Upper lobe of left lung (tissue), 6 donors: ENCODE results near the gene RPS6KA2. TPM values are rescaled to one million over a fixed set of nuclear protein-coding genes. Genes with fewer than 3 reads are reported as not detected.

Source experiments
- ATAC-seq, 2 donors: fragments of 200-7000 bp; cut with Tn5 transposase; one replicate each; pipeline ENCODE4 v1.9.1; 2022; ENCODE audit warnings: mild to moderate bottlenecking in 2 of 2, moderate library complexity in 2 of 2; ENCODE audit not compliant: low FRiP score in 2 of 2
- DNase-seq, 2 donors: peaks; one replicate each; pipeline ENCODE4 v3.0.0-alpha.2; 2019 to 2020
- H3K27ac ChIP-seq, 4 donors: fragments of 200-600 bp; sonication (generic); one replicate each; pipeline ENCODE4 v1.5.1; 2016 to 2019
- H3K27me3 ChIP-seq, 4 donors: fragments of 200-600 bp; sonication (generic); one replicate each; pipeline ENCODE4 v1.5.1; 2017 to 2019
- H3K36me3 ChIP-seq, 4 donors: fragments of 200-600 bp; sonication (generic); one replicate each; pipeline ENCODE4 v1.5.1; 2016 to 2019
- H3K4me1 ChIP-seq, 4 donors: fragments of 200-600 bp; sonication (generic); one replicate each; pipeline ENCODE4 v1.5.1; 2018 to 2019
- H3K4me3 ChIP-seq, 4 donors: fragments of 200-600 bp; sonication (generic); one replicate each; pipeline ENCODE4 v1.5.1; 2017 to 2019; ENCODE audit warnings: mild to moderate bottlenecking in 2 of 4, moderate library complexity in 1 of 4
- H3K9me3 ChIP-seq, 4 donors: fragments of 200-600 bp; sonication (generic); one replicate each; pipeline ENCODE4 v1.5.1; 2018 to 2019
- CTCF ChIP-seq, 6 experiments: fragments of 450-650 bp in 4 of 6; fragments of 200-600 bp in 2 of 6; sonication (generic) in 2 of 6; IDR thresholded peaks; one replicate each; pipeline ENCODE4 v1.5.1; 2016 to 2019; ENCODE audit warnings: antibody characterized with exemption in 6 of 6
- EP300 ChIP-seq, 4 donors: sonication (generic); formaldehyde crosslinking; IDR thresholded peaks; one replicate each; pipeline ENCODE4 v1.5.1; 2017; ENCODE audit warnings: antibody characterized with exemption in 4 of 4, control low read depth in 2 of 4
- POLR2A ChIP-seq, 4 donors: fragments of 450-650 bp; IDR thresholded peaks; one replicate each; pipeline ENCODE4 v1.5.1; 2016 to 2017; ENCODE audit warnings: antibody characterized with exemption in 4 of 4, mild to moderate bottlenecking in 2 of 4
- POLR2AphosphoS5 ChIP-seq, 2 donors: sonication (generic); formaldehyde crosslinking; IDR thresholded peaks; one replicate each; pipeline ENCODE4 v1.5.1; 2017; ENCODE audit warnings: antibody characterized with exemption in 2 of 2
- WGBS, 2 donors: methylation state at CpG; one replicate each; pipeline ENCODE4 v1.1.5; 2017 to 2018; 5-methylcytosine and 5-hydroxymethylcytosine counted together
- total RNA-seq, 6 donors: library from RNA; depleted of rRNA in 4 of 6; stranded (reverse); fragments of >200 nt in 4 of 6; gene quantifications; one replicate each; pipeline versions ENCODE4 v1.1.0 to v1.2.1, GENCODE V29; 2016 to 2021
- donor health status: DM: no; HTN: no; CAD: no; lungs with moderate emphysema.
- donor health status: DM: no; HTN: yes; CAD: no; lungs with severe emphysema.

RPS6KA2 gene
- total RNA-seq, 6 donors from 2014 or later = 101 to 233 (median 168) TPM

GRCh38 chr6:166587631-166588413, 39.2 kb downstream of the RPS6KA2 start:
- Histone ChIP-seq H3K4me3 (no peak overlapping the region), H3K27me3 (no peaks in the 10 kb centered on the region), H3K36me3 (no peaks in the 10 kb centered on the region), H3K9me3 (no peaks in the 10 kb centered on the region), H3K27ac (peak overlapping the region in 2 of 4 donors; percentile 43 to 49), H3K4me1 (peaks cover 37 to 47% (median 41%) of the 10 kb centered on the region in 4 donors)
- WGBS, 2 donors = 44 to 50% methylated on average over 10 of the region's 10 CpGs
- peak in 1 of 2 donors; percentile 45 for ATAC-seq
- no peak for DNase-seq
- TF ChIP-seq CTCF (IDR thresholded peaks at IDR 0.05) (no peak), POLR2A (IDR thresholded peaks at IDR 0.05) (no peak), EP300 (IDR thresholded peaks at IDR 0.05) (no peak), POLR2AphosphoS5 (IDR thresholded peaks at IDR 0.05) (no peak)

- Histone ChIP-seq H3K4me1 (peaks cover 37 to 47% (median 40%) of the 10 kb centered on the region in 4 donors), H3K9me3 (no peaks in the 10 kb centered on the region), H3K27ac (peak within 1 kb of the TSS in 2 of 4 donors; percentile 21 to 43), H3K36me3 (no peaks in the 10 kb centered on the region), H3K27me3 (no peaks in the 10 kb centered on the region), H3K4me3 (no peak within 1 kb of the TSS)
- TF ChIP-seq CTCF (IDR thresholded peaks at IDR 0.05) = no peak
- no peak for TF ChIP-seq POLR2A (IDR thresholded peaks at IDR 0.05)
- WGBS, 2 donors = 94 to 95% methylated on average over 9 of the region's 9 CpGs
- DNase-seq = peak in 1 of 2 donors; percentile 56
- ATAC-seq = no peak
Observed at GRCh38 chr6:166586424-166587156, 40.5 kb downstream of the RPS6KA2 start, which contains the start of gene RAMACL. TSS of gene RAMACL (minus strand) at chr6:166586678. CDS start at chr6:166586477, 201 bp downstream.

GRCh38 chr6:166584853-166585429, 42.1 kb downstream of the RPS6KA2 start:
- no peak for ATAC-seq
- no peaks in the 10 kb centered on the region for H3K36me3 ChIP-seq
- peaks cover 31 to 44% (median 32%) of the 10 kb centered on the region in 4 donors for H3K4me1 ChIP-seq
- TF ChIP-seq CTCF (IDR thresholded peaks at IDR 0.05) (no peak), EP300 (IDR thresholded peaks at IDR 0.05) (no peak), POLR2AphosphoS5 (IDR thresholded peaks at IDR 0.05) (no peak), POLR2A (IDR thresholded peaks at IDR 0.05) (no peak)
- DNase-seq = no peak
- 68 to 83% methylated on average over 12 of the region's 12 CpGs for WGBS, 2 donors
- H3K27ac ChIP-seq = no peak overlapping the region
- H3K4me3 ChIP-seq = no peak overlapping the region
- no peaks in the 10 kb centered on the region for H3K27me3 ChIP-seq
- no peaks in the 10 kb centered on the region for H3K9me3 ChIP-seq

- 47 to 82% methylated on average over 3 of the region's 3 CpGs for WGBS, 2 donors
- H3K36me3 ChIP-seq = no peaks in the 10 kb centered on the region
- TF ChIP-seq POLR2AphosphoS5 (IDR thresholded peaks at IDR 0.05) (no peak), EP300 (IDR thresholded peaks at IDR 0.05) (no peak), CTCF (IDR thresholded peaks at IDR 0.05) (no peak), POLR2A (IDR thresholded peaks at IDR 0.05) (no peak)
- no peaks in the 10 kb centered on the region for H3K27me3 ChIP-seq
- H3K9me3 ChIP-seq = no peaks in the 10 kb centered on the region
- ATAC-seq (no peak), DNase-seq (peak in 1 of 2 donors; percentile 46)
- H3K4me1 ChIP-seq = peaks cover 23 to 36% (median 24%) of the 10 kb centered on the region in 4 donors
- H3K4me3 ChIP-seq = no peak overlapping the region
- H3K27ac ChIP-seq = no peak overlapping the region
Observed at GRCh38 chr6:166584155-166584554, 42.9 kb downstream of the RPS6KA2 start.
